HUES48 (cell line): ENCODE measurements around the gene FAM131C.
"Not testable (repeated sequence)": the region's sequence is repeated elsewhere in the genome, so short reads cannot be mapped to it uniquely, and the experiment has no call there.

Experiments used
- H3K27ac ChIP-seq: one replicate; pipeline ENCODE4 v1.7.0; 2013; ENCODE audit warnings: low read depth, low read length, inconsistent platforms
- H3K27me3 ChIP-seq: 2 replicates; pipeline ENCODE4 v1.6.1; 2013; ENCODE audit warnings: mild to moderate bottlenecking, low read length; ENCODE audit not compliant: control insufficient read depth, insufficient read depth
- H3K36me3 ChIP-seq: 2 replicates; pipeline ENCODE4 v1.6.1; 2013; ENCODE audit warnings: low read length; ENCODE audit not compliant: control insufficient read depth, insufficient read depth
- H3K4me1 ChIP-seq: 2 replicates; pipeline ENCODE4 v1.6.1; 2013; ENCODE audit warnings: mild to moderate bottlenecking, low read length; ENCODE audit not compliant: control insufficient read depth, insufficient read depth
- H3K4me3 ChIP-seq: 2 replicates; pipeline ENCODE4 v1.5.1; 2013; ENCODE audit warnings: mild to moderate bottlenecking, low read depth, low read length
- H3K9ac ChIP-seq: 2 replicates; pipeline ENCODE4 v1.6.1; 2013; ENCODE audit warnings: mild to moderate bottlenecking, low read depth, low read length, moderate library complexity
- H3K9me3 ChIP-seq: 2 replicates; pipeline ENCODE4 v1.6.1; 2013; ENCODE audit warnings: low read length; ENCODE audit not compliant: control insufficient read depth, insufficient read depth

FAM131C gene

GRCh38 chr1:16055613-16056520, 17.6 kb downstream of the FAM131C start:
- Histone ChIP-seq H3K27ac (no peak overlapping the region), H3K9me3 (no peaks in the 10 kb centered on the region), H3K27me3 (no peaks in the 10 kb centered on the region), H3K36me3 (no peaks in the 10 kb centered on the region), H3K4me3 (no peak overlapping the region), H3K4me1 (no peaks in the 10 kb centered on the region), H3K9ac (no peak overlapping the region)

- H3K27me3 ChIP-seq, result no peaks in the 10 kb centered on the region
- H3K9me3 ChIP-seq, result no peaks in the 10 kb centered on the region
- H3K27ac ChIP-seq, result no peak overlapping the region
- no peaks in the 10 kb centered on the region for H3K36me3 ChIP-seq
- no peak overlapping the region for H3K9ac ChIP-seq
- H3K4me3 ChIP-seq, result no peak overlapping the region
- no peaks in the 10 kb centered on the region; the same call in 1 of the 2 replicates for H3K4me1 ChIP-seq
Observed at GRCh38 chr1:16054598-16055540, 18.6 kb downstream of the FAM131C start.

GRCh38 chr1:16053781-16054502, 19.5 kb downstream of the FAM131C start:
- H3K36me3 ChIP-seq, result no peaks in the 10 kb centered on the region
- no peak overlapping the region for H3K27ac ChIP-seq
- H3K27me3 ChIP-seq, result no peaks in the 10 kb centered on the region

DNA sequence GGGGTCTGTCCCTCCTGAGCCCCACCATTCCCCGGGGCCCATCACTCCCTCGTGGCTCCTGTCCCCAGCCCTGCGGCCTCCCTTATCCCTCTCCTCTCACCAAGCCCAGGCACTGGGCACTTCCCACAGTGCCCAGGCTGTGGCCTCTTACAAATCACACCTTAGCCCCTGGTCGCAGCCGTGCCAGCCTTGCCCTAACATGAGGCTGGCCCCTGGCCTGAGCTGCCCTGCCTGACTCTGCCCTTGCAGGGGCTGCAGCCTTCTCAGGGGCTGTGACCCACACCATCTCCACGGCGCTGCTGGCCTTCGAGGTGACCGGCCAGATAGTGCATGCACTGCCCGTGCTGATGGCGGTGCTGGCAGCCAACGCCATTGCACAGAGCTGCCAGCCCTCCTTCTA, 21.5 kb downstream of the FAM131C start:
- not testable (repeated sequence) for H3K4me1 ChIP-seq, H3K9me3 ChIP-seq, H3K27ac ChIP-seq, H3K27me3 ChIP-seq, H3K36me3 ChIP-seq, H3K4me3 ChIP-seq, H3K9ac ChIP-seq

More at GRCh38 chr1:16053781-16054502, 19.5 kb downstream of the FAM131C start:
- Histone ChIP-seq H3K9me3 (no peaks in the 10 kb centered on the region), H3K4me3 (no peak overlapping the region), H3K9ac (no peak overlapping the region), H3K4me1 (peaks cover 2% of the 10 kb centered on the region; the same call in 1 of the 2 replicates)

DNA sequence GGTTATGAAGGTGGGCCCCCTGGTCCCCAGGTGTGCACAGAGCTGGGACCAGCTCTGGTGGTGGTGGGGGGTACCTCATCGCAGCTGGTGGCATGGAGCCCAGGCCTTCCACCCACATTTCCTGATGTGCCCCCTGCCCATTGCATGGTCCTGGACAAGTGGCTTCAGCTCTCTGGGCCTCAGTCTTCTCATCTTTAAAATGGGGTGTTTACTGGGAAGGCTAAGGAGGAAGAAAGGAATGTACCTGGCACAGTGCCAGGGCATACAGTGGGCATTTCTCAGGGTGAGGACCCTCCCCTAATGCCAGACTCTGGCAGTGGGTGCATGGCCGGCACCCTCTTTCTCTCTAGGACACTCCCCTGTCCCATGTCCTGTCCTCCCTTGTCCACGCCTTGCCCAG, 22.4 kb downstream of the FAM131C start:
- no peaks in the 10 kb centered on the region for H3K9me3 ChIP-seq
- H3K4me3 ChIP-seq, result no peak overlapping the region
- H3K27me3 ChIP-seq, result peaks cover 6% of the 10 kb centered on the region; the same call in 1 of the 2 replicates
- H3K9ac ChIP-seq, result no peak overlapping the region
- H3K27ac ChIP-seq, result no peak overlapping the region
- H3K36me3 ChIP-seq, result no peaks in the 10 kb centered on the region
- peaks cover 2% of the 10 kb centered on the region; the same call in 1 of the 2 replicates for H3K4me1 ChIP-seq

GRCh38 chr1:16050328-16050727, 23.1 kb downstream of the FAM131C start:
- H3K36me3 ChIP-seq, result no peaks in the 10 kb centered on the region
- H3K4me3 ChIP-seq, result no peak overlapping the region
- H3K27me3 ChIP-seq, result peaks cover 6% of the 10 kb centered on the region; the same call in 1 of the 2 replicates
- no peak overlapping the region for H3K9ac ChIP-seq
- no peaks in the 10 kb centered on the region for H3K9me3 ChIP-seq
- H3K27ac ChIP-seq, result no peak overlapping the region
- H3K4me1 ChIP-seq, result peaks cover 2% of the 10 kb centered on the region; the same call in 1 of the 2 replicates

- no peak overlapping the region for H3K27ac ChIP-seq
- peaks cover 6% of the 10 kb centered on the region; the same call in 1 of the 2 replicates for H3K27me3 ChIP-seq
Observed at GRCh38 chr1:16048573-16049189, 24.8 kb downstream of the FAM131C start.

DNA sequence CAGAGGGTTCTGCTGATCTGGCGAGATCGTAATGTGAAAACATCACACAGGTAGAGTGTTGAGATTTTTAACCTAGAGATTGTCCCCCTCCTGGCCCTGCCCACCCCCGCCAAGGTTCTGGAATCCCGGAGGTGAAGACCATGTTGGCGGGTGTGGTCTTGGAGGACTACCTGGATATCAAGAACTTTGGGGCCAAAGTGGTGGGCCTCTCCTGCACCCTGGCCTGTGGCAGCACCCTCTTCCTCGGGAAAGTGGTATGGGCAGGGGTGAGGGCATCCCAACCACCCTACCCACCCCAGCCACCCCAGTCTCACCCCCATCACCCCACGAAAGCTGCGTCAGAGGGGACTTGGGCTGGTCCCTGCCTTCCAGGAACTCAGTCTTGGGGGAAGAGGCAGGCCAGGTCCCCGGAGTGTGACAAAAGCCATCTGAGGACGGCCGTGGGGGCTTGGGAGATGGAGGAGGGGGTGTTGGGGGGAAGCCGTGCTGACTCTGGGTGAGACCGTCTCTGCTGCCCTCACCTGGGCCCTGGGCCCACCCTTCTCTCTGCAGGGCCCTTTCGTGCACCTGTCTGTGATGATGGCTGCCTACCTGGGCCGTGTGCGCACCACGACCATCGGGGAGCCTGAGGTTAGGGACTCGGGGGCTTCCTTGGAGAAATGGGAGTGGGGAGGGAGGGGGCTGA, 25.5 kb downstream of the FAM131C start:
- Histone ChIP-seq H3K4me3 (peak overlapping the region; percentile 53), H3K36me3 (no peaks in the 10 kb centered on the region), H3K4me1 (peaks cover 2% of the 10 kb centered on the region; the same call in 1 of the 2 replicates), H3K9me3 (no peaks in the 10 kb centered on the region), H3K27ac (no peak overlapping the region), H3K27me3 (peaks cover 6% of the 10 kb centered on the region; the same call in 1 of the 2 replicates), H3K9ac (no peak overlapping the region)

More at GRCh38 chr1:16048573-16049189, 24.8 kb downstream of the FAM131C start:
- Histone ChIP-seq H3K36me3 (no peaks in the 10 kb centered on the region), H3K9ac (no peak overlapping the region), H3K4me1 (peaks cover 2% of the 10 kb centered on the region; the same call in 1 of the 2 replicates), H3K9me3 (no peaks in the 10 kb centered on the region), H3K4me3 (peak overlapping the region; percentile 58)

GRCh38 chr1:16046842-16047241, 26.6 kb downstream of the FAM131C start:
- H3K4me1 ChIP-seq, result peaks cover 2% of the 10 kb centered on the region; the same call in 1 of the 2 replicates
- H3K9ac ChIP-seq, result no peak overlapping the region
- H3K4me3 ChIP-seq, result no peak overlapping the region
- H3K36me3 ChIP-seq, result no peaks in the 10 kb centered on the region
- no peak overlapping the region for H3K27ac ChIP-seq
- H3K27me3 ChIP-seq, result peaks cover 6% of the 10 kb centered on the region; the same call in 1 of the 2 replicates
- no peaks in the 10 kb centered on the region for H3K9me3 ChIP-seq
